ENCODE results near the gene ITGAV. TPM values are rescaled to one million over a fixed set of nuclear protein-coding genes. Genes with fewer than 3 reads are reported as not detected.

ITGAV gene
- total and polyA plus RNA-seq, 2 experiments from 2014 or later, result 32.7 to 135 TPM

DNA sequence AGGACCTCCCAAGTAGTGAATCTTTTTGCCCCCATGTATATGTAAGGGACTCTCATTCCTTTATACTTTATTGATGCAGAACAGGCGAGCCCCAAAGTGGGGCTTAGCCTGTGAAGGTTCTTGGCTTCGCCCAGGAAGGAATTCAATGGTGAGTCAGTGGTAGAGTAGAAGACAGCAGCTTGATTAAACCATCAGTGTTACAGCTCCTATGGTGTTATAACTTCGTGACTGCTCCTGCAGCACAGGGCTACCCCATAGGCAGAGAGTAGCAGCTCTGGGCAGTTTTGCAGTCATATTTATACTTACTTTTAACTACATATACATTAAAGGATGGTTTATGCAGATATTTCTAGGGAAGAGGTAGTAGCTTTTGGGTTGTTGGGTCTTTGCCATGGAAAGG lies 115.0 kb downstream of the ITGAV start:
- 84% methylated on average over 3 of the region's 3 CpGs for WGBS (ENCODE audit: low lambda C conversion rate, missing lambda C conversion rate)
- no peak overlapping the region for H3K4me2 ChIP-seq
- no peak for DNase-seq (ENCODE audit: low spot score)

DNA sequence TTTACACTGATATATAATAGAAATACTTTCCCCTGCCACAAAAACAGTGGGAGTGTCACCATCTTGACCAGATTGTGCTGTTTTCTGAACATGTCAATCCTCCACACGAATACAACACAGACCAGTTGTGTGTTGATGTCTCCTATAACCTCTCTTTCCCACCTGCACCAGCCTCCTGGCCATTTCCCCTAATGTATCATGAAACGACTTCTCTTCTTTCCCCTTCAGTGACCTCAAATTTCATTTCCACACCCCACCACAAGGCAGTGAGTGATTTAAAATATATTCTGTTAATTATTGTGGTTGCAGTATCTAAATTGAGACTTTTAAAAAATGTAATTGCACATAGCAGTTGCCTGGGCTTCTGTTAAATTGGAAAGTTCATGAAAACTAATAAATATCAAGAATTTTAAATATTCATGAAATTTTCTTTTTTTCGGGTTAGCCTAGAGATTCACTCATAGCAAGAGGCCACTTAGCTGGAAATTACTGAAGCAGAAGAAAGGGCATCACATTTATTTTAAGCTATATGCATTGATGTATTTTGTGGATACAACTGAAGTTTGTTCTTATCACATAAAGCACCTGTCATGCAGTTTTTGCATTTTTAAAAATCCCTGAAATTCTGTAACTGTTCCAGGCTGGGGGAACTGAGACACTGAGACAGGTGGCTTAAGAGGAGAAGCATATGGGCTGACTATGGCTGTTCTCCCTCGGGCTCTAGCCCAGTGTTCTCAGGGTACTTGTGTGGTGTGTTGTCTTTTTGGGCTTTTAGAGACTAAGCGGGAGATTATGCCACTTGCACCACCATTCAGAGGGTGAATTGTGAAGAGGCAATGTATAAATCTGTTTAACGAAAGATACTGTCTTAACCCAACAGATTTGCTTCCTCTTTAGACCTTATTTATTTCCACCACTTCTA lies 119.9 kb downstream of the ITGAV start:
- Histone ChIP-seq H3K9me2 (replicated peaks; ENCODE audit: insufficient read depth) (no peaks in the 10 kb centered on the region), H3K4me2 (no peak overlapping the region), H2AFZ (no peak overlapping the region), H3K4me1 (ENCODE audit: insufficient read depth) (no peaks in the 10 kb centered on the region), H3K27me3 (no peaks in the 10 kb centered on the region), H3K27ac (no peak overlapping the region), H3K79me2 (no peaks in the 10 kb centered on the region), H3K36me3 (replicated peaks; ENCODE audit: insufficient read depth, low read depth) (no peaks in the 10 kb centered on the region), H3K4me3 (no peak overlapping the region), H4K20me1 (ENCODE audit: insufficient read depth, poor library complexity, severe bottlenecking) (no peaks in the 10 kb centered on the region), H3K9me3 (ENCODE audit: low read depth) (no peaks in the 10 kb centered on the region)
- DNase-seq (ENCODE audit: low spot score), result no peak
- 92% methylated on average over 6 of the region's 6 CpGs for WGBS (ENCODE audit: low lambda C conversion rate, missing lambda C conversion rate)
- TF ChIP-seq, protein P1, sequence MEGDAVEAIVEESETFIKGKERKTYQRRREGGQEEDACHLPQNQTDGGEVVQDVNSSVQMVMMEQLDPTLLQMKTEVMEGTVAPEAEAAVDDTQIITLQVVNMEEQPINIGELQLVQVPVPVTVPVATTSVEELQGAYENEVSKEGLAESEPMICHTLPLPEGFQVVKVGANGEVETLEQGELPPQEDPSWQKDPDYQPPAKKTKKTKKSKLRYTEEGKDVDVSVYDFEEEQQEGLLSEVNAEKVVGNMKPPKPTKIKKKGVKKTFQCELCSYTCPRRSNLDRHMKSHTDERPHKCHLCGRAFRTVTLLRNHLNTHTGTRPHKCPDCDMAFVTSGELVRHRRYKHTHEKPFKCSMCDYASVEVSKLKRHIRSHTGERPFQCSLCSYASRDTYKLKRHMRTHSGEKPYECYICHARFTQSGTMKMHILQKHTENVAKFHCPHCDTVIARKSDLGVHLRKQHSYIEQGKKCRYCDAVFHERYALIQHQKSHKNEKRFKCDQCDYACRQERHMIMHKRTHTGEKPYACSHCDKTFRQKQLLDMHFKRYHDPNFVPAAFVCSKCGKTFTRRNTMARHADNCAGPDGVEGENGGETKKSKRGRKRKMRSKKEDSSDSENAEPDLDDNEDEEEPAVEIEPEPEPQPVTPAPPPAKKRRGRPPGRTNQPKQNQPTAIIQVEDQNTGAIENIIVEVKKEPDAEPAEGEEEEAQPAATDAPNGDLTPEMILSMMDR (IDR thresholded peaks at IDR 0.05; ENCODE audit: poor library complexity), result no peak
- TF ChIP-seq EZH2phosphoT487 (IDR thresholded peaks at IDR 0.05; ENCODE audit: low read depth, severe bottlenecking, unreplicated experiment), result no peak
- TF ChIP-seq EZH2 (IDR thresholded peaks at IDR 0.05; ENCODE audit: borderline replicate concordance), result no peak

More for the DNA sequence above, 115.0 kb downstream of the ITGAV start:
- H3K79me2 ChIP-seq, result no peaks in the 10 kb centered on the region
- H3K9me2 ChIP-seq (replicated peaks; ENCODE audit: insufficient read depth), result no peaks in the 10 kb centered on the region
- TF ChIP-seq EZH2 (IDR thresholded peaks at IDR 0.05; ENCODE audit: borderline replicate concordance) (no peak), EZH2phosphoT487 (IDR thresholded peaks at IDR 0.05; ENCODE audit: low read depth, severe bottlenecking, unreplicated experiment) (no peak)
- TF ChIP-seq, protein P1 (IDR thresholded peaks at IDR 0.05; ENCODE audit: poor library complexity), result no peak
- no peak overlapping the region for H3K27ac ChIP-seq
- H3K27me3 ChIP-seq, result no peaks in the 10 kb centered on the region
- H3K36me3 ChIP-seq (replicated peaks; ENCODE audit: insufficient read depth, low read depth), result no peaks in the 10 kb centered on the region
- H3K9me3 ChIP-seq (ENCODE audit: low read depth), result no peaks in the 10 kb centered on the region
- H2AFZ ChIP-seq, result no peak overlapping the region
- no peaks in the 10 kb centered on the region for H3K4me1 ChIP-seq (ENCODE audit: insufficient read depth)
- no peaks in the 10 kb centered on the region for H4K20me1 ChIP-seq (ENCODE audit: insufficient read depth, poor library complexity, severe bottlenecking)
- no peak overlapping the region for H3K4me3 ChIP-seq

DNA sequence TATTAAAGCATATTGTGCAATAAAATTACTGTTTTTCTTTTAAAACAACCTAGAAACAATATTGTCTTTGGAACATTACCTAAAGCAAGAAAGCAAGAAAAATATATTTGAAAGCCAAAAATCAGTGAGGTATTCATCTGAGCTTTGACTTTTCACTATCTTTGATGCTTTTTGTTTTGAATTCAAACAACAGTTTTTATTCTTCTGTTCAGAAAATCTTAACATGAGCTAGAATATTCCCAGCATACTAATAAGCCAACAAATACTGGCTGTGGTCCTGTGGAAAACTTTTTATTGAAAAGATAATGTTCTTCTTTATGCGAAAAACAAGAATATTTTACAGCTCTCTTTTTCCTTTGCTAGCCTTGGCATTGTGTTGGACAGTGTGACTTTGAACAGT lies 123.8 kb downstream of the ITGAV start:
- no peak overlapping the region for H3K27ac ChIP-seq
- TF ChIP-seq, protein P1 (IDR thresholded peaks at IDR 0.05; ENCODE audit: poor library complexity), result no peak
- TF ChIP-seq EZH2phosphoT487 (IDR thresholded peaks at IDR 0.05; ENCODE audit: low read depth, severe bottlenecking, unreplicated experiment) (no peak), EZH2 (IDR thresholded peaks at IDR 0.05; ENCODE audit: borderline replicate concordance) (no peak)
- no peak overlapping the region for H3K4me2 ChIP-seq
- no peaks in the 10 kb centered on the region for H3K36me3 ChIP-seq (replicated peaks; ENCODE audit: insufficient read depth, low read depth)
- no peak overlapping the region for H3K4me3 ChIP-seq
- H3K27me3 ChIP-seq, result no peaks in the 10 kb centered on the region
- H3K79me2 ChIP-seq, result no peaks in the 10 kb centered on the region
- DNase-seq (ENCODE audit: low spot score), result no peak
- H4K20me1 ChIP-seq (ENCODE audit: insufficient read depth, poor library complexity, severe bottlenecking), result no peaks in the 10 kb centered on the region
- 92% methylated on average over 1 of the region's 1 CpG for WGBS (ENCODE audit: low lambda C conversion rate, missing lambda C conversion rate)
- no peak overlapping the region for H2AFZ ChIP-seq
- no peaks in the 10 kb centered on the region for H3K4me1 ChIP-seq (ENCODE audit: insufficient read depth)
- H3K9me2 ChIP-seq (replicated peaks; ENCODE audit: insufficient read depth), result no peaks in the 10 kb centered on the region
- no peaks in the 10 kb centered on the region for H3K9me3 ChIP-seq (ENCODE audit: low read depth)

All from hepatocyte (in vitro differentiated cells).